ENCODE results near the gene LAMB1. TPM values are rescaled to one million over a fixed set of nuclear protein-coding genes. Genes with fewer than 3 reads are reported as not detected.

The LAMB1 gene
- total RNA-seq, 4 donors from 2014 or later, result 406 to 668 (median 535) TPM

DNA sequence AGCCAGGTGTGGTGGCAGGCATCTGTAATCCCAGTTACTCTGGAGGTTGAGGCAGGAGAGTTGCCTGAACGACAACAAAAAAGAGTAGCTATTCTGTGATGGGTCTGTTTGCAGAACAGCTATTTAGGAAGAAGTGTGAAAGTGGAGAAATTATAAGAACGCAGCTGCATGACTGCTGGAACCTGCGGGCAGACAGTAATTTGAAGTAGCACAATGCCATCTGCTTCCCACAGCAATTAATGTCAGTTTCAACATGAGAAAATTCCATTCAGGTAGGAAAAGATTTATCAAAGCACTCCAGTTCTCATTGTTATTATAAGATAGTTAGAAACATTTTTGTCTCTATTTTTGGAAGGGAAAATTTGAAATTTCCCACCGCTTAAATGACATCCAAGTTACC, 21.5 kb downstream of the LAMB1 start:
- TF ChIP-seq, protein P1, sequence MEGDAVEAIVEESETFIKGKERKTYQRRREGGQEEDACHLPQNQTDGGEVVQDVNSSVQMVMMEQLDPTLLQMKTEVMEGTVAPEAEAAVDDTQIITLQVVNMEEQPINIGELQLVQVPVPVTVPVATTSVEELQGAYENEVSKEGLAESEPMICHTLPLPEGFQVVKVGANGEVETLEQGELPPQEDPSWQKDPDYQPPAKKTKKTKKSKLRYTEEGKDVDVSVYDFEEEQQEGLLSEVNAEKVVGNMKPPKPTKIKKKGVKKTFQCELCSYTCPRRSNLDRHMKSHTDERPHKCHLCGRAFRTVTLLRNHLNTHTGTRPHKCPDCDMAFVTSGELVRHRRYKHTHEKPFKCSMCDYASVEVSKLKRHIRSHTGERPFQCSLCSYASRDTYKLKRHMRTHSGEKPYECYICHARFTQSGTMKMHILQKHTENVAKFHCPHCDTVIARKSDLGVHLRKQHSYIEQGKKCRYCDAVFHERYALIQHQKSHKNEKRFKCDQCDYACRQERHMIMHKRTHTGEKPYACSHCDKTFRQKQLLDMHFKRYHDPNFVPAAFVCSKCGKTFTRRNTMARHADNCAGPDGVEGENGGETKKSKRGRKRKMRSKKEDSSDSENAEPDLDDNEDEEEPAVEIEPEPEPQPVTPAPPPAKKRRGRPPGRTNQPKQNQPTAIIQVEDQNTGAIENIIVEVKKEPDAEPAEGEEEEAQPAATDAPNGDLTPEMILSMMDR (IDR thresholded peaks at IDR 0.05), result no peak
- ATAC-seq (ENCODE audit: low FRiP score) (no peak), DNase-seq (ENCODE audit: low spot score) (no peak)

DNA sequence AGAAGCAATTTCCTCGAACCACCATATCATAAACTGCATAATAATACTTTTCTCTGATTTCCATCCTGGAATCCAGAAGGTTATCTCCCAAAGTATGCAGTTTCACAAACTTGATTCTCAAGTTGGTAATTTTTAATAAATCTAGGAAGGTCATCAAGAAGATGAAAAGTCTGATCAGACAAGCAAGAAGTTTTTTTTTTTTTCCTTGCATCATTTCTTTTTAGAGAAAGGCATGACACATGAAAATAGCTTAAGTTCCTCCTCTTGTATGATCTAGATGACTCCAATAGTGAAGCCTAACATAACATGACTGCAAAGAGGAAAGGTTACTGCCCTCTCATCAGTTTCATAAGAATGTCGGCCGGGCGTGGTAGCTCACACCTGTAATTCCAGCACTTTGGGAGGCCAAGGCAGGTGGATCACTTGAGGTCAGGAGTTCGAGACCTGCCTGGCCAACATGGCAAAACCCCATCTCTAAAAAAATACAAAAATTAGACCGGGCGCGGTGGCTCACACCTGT, 22.2 kb downstream of the LAMB1 start:
- DNase-seq (ENCODE audit: low spot score), result no peak
- TF ChIP-seq, protein P1 (IDR thresholded peaks at IDR 0.05), result no peak
- no peak for ATAC-seq (ENCODE audit: low FRiP score)

DNA sequence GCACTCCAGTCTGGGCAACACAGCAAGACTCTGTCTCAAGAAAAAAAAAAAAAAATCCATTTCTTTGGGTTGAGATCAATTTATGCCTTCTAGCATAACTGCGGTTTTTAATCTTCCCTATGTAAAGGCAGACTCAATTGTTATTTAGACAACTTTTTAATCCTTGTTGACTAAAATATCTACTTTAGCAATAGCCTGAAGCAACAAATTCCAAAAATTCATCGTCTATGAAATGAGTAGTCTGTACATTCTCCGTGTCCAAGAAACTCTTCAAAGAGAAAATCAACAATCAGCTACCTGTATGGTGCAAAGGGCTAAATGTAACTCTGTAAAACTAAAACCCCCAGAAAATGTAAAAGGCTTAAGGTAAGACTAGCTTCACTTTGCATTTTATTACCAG, 22.8 kb downstream of the LAMB1 start:
- TF ChIP-seq, protein P1 (IDR thresholded peaks at IDR 0.05), result no peak
- ATAC-seq (ENCODE audit: low FRiP score), result no peak

DNA sequence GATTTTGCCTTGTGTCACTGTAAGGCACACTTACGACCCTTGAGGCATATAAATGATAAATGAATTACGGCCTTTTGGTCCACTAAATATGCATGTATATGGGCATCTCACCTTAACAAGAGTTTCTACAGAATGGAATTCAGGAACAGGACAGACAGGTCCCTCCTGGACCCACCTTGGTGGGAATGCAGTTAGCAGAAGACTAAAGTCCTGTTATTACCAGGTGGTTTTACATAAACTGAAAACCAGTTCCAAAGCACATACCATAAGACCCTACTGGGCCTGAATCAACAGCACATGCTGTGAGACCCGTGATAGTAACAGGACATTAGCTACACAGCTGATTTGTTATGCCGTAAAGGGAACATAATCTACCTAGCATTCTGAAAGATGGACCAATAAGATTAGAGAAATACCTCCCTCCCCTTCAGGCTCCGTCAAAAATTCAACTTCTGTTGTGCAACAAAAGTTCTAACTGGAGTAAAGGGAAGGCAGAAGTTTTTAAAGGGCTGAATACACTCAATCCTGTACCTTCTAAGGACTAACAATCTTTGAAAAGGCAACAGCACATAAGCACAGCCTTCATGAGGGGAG, 24.0 kb downstream of the LAMB1 start:
- ATAC-seq (ENCODE audit: low FRiP score) (no peak), DNase-seq (ENCODE audit: low spot score) (no peak)
- TF ChIP-seq, protein P1 (IDR thresholded peaks at IDR 0.05), result no peak

More for the DNA sequence above, 22.8 kb downstream of the LAMB1 start:
- no peak for DNase-seq (ENCODE audit: low spot score)

DNA sequence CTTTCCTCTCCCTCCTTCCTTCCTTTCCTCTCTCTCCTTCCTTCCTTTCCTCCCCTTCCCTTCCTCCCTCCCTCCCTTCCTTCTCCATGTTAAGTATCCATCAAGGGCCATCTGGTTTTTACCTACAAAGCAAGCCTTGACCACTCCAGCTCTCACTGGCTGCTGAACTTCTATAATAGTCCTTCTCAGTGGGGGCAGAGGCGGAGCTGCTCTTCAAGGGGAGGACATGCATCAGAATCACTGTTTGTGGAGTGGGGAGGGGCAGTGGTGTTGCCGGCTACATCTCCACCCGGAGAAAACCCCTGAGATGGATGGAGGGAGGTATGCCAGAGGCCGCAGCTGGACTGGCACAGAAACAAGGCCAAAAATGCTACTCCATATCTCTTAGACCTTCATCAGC, 25.9 kb downstream of the LAMB1 start:
- DNase-seq (ENCODE audit: low spot score) (no peak), ATAC-seq (ENCODE audit: low FRiP score) (no peak)
- TF ChIP-seq, protein P1 (IDR thresholded peaks at IDR 0.05), result no peak

DNA sequence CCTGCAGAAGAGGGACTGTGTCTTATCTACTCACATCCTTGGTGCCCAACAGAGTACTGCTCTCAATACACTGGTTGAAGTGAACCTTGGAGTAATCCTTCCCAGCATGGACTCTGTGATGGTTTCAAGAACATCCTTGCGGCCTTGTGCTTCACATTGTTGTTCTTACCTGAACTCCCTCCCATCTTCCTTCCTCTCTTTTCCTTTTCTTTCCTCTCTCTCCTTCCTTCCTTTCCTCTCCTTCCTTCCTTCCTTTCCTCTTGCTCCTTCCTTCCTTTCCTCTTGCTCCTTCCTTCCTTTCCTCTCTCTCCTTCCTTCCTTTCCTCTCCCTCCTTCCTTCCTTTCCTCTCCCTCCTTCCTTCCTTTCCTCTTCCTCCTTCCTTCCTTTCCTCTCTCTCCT, 26.3 kb downstream of the LAMB1 start:
- TF ChIP-seq, protein P1 (IDR thresholded peaks at IDR 0.05), result no peak
- no peak for ATAC-seq (ENCODE audit: low FRiP score)

DNA sequence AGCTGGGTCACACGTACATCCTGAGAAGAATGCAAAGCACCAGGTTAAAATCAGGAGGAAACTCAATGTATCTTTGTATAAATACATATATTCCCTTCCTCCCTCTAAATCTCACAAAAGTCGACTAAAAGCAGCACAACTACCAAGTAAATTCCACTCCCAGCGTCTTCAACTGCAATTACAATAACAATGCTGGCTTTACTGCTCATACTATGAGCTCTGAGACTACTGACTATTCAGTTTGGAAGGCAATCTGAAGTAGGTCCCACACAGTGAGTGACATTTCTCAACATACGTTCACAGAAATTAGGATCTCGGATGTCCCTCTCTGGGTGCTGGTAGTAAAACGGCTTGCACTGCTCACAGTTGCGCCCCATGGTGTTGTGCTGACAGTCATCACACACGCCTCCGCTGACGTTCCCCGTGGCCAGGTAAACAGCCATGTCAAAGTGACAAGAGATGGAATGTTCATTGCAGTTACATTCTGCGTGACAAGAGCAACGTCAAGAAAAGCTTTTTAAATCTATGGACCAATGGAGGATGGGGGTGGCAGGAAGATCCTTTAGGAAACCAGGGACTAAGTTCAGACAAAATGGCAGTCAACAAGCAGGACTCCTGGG, 27.5 kb downstream of the LAMB1 start:
- DNase-seq (ENCODE audit: low spot score) (no peak), ATAC-seq (ENCODE audit: low FRiP score) (no peak)
- TF ChIP-seq, protein P1 (IDR thresholded peaks at IDR 0.05), result no peak

More for the DNA sequence above, 26.3 kb downstream of the LAMB1 start:
- no peak for DNase-seq (ENCODE audit: low spot score)
